OCI-LY7 (cell line): ENCODE data around the gene MOK. TPM values are rescaled to one million over a fixed set of nuclear protein-coding genes. Genes with fewer than 3 reads are reported as not detected.

ENCODE experiments used
- BruUV-seq: library from RNA; stranded (reverse); fragments of 400-500 nt; replicated peaks from 2 replicates; lab custom pipeline; 2021; lab: Mats Ljungman, UMichigan
- CTCF ChIA-PET: fragments of 300-600 bp; sonication (Branson Sonifier 250); formaldehyde crosslinking; loops from one replicate; lab custom pipeline; 2022; ENCODE audit warnings: antibody characterized with exemption; ENCODE audit not compliant: unreplicated experiment; lab: Charles Lee
- POLR2A ChIA-PET: fragments of 300-600 bp; sonication (Branson Sonifier 250); formaldehyde crosslinking; loops from one replicate; lab custom pipeline; 2022; ENCODE audit warnings: antibody characterized with exemption; lab: Charles Lee
- DNase-seq: peaks from one replicate; pipeline ENCODE4 v3.0.0-alpha.2; 2015; ENCODE audit warnings: low spot score
- H2AFZ ChIP-seq: fragments of 200-600 bp; sonication (generic), shearing (Covaris generic); 2 replicates; pipeline ENCODE4 v1.6.1; 2014; ENCODE audit warnings: mild to moderate bottlenecking, antibody characterized with exemption, low read length, moderate library complexity
- H3K27ac ChIP-seq: fragments of 200-600 bp; sonication (generic); 2 replicates; pipeline ENCODE4 v1.5.1; 2014; ENCODE audit warnings: mixed run types, low read depth, mild to moderate bottlenecking, moderate library complexity, low read length, inconsistent platforms; ENCODE audit not compliant: poor library complexity, severe bottlenecking
- H3K36me3 ChIP-seq: fragments of 200-600 bp; sonication (generic); 2 replicates; pipeline ENCODE4 v1.6.1; 2014; ENCODE audit warnings: mild to moderate bottlenecking, antibody characterized with exemption, low read length, moderate library complexity, mixed read lengths; ENCODE audit not compliant: insufficient read depth
- H3K4me1 ChIP-seq: fragments of 200-600 bp; sonication (generic); 2 replicates; pipeline ENCODE4 v1.5.1; 2014; ENCODE audit warnings: mild to moderate bottlenecking, low read length; ENCODE audit not compliant: insufficient read depth, poor library complexity, severe bottlenecking
- H3K4me2 ChIP-seq: fragments of 200-600 bp; sonication (generic); 2 replicates; pipeline ENCODE4 v1.6.1; 2014; ENCODE audit warnings: mild to moderate bottlenecking, low read length
- H3K4me3 ChIP-seq: fragments of 200-600 bp; sonication (generic); 2 replicates; pipeline ENCODE4 v1.5.1; 2014; ENCODE audit warnings: mild to moderate bottlenecking, low read depth, low read length; ENCODE audit not compliant: poor library complexity, severe bottlenecking
- H3K79me2 ChIP-seq: fragments of 200-600 bp; sonication (generic); 2 replicates; pipeline ENCODE4 v1.6.1; 2016; ENCODE audit warnings: low read depth, mild to moderate bottlenecking, low read length, moderate library complexity, mixed read lengths; ENCODE audit not compliant: insufficient read depth
- H3K9me2 ChIP-seq: fragments of 200-600 bp; sonication (generic); 2 replicates; pipeline ENCODE4 v1.6.1; 2016; ENCODE audit warnings: mild to moderate bottlenecking, low read length, mixed read lengths; ENCODE audit not compliant: insufficient read depth
- H3K9me3 ChIP-seq: fragments of 200-600 bp; sonication (generic); 2 replicates; pipeline ENCODE4 v1.6.1; 2014; ENCODE audit warnings: mild to moderate bottlenecking, mixed run types, low read length, mixed read lengths
- H4K20me1 ChIP-seq: fragments of 200-600 bp; sonication (generic); 2 replicates; pipeline ENCODE4 v1.6.1; 2014; ENCODE audit warnings: mild to moderate bottlenecking, antibody characterized with exemption, low read length, moderate library complexity, mixed read lengths; ENCODE audit not compliant: insufficient read depth
- EZH2phosphoT487 ChIP-seq: fragments of 200-600 bp; sonication (generic); IDR thresholded peaks from 2 replicates; pipeline ENCODE4 v1.6.1; 2018; ENCODE audit warnings: low read depth, borderline replicate concordance, mild to moderate bottlenecking, mixed run types, antibody characterized with exemption, low read length, moderate library complexity, mixed read lengths
- intact Hi-C: fragments of 100-400 bp; cut with micrococcal nuclease; formaldehyde crosslinking; loops from one replicate; pipeline ENCODE4 v1.10.0; 2022; ENCODE audit not compliant: unreplicated experiment
- total RNA-seq, 2 experiments: library from RNA; depleted of rRNA in 1 of 2; stranded (reverse); fragments of >200 nt in 1 of 2; shearing (Covaris generic) in 1 of 2; gene quantifications; 2 replicates each; pipeline ENCODE4 v1.2.3, GENCODE V29; 2014 to 2022
- TF ChIP-seq, protein P1 (sequence below): fragments of 200-600 bp; sonication (generic); conservative IDR thresholded peaks from 2 replicates; pipeline ENCODE4 v1.5.1; 2014; ENCODE audit warnings: mild to moderate bottlenecking, antibody characterized with exemption, low read length, moderate library complexity, mixed read lengths

Gene MOK
- total RNA-seq, 2 experiments from 2014 or later, result 2.2 to 4.0 TPM

DNA sequence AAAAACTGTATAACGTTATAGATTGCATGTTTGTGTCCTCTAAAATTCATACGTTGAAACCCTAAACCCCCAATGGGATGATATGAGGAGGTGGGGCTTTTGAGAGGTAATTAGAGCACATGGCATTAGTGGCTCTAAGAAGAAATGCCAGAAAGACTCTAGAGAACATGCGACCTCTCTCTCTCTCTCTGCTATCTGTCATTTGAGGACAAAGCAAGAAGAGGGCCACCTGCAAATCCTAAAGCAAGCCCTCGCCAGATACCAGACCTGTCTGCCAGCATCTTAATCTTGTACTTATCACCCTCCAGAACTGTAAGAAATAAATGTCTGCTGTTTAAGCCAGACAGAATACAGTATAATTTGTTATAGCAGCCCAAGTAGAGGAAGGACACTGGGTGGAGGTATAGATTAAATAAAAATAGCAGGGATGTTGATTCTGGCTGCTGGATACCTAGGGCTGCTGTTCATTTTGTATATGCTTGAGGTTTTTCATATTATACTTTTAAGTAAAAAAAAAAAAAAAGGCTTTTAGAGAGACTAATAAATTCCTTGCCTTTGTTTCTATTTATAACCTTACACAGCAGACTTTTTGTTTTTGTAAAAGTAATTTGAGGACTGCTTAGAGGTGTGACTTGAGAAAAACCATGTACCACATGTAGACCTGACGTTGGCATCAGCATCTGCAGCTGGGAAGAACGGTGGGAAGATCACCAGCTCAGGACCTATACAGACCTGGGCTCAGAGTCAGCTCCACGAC, 26.9 kb downstream of the MOK start:
- intact Hi-C loops, result no loop called here
- ChIA-PET POLR2A (interaction anchor here (0.6 to 0.7 kb wide), 2 partner anchors 12 to 36 kb away, joined by 3 to 4 read pairs; no protein-coding TSS in a partner anchor), CTCF (no interaction called here)
- Histone ChIP-seq H3K4me3 (no peak overlapping the region), H3K9me3 (no peaks in the 10 kb centered on the region), H3K79me2 (no peaks in the 10 kb centered on the region), H2AFZ (no peak overlapping the region), H3K4me2 (no peak overlapping the region), H3K27ac (no peak overlapping the region), H3K36me3 (no peaks in the 10 kb centered on the region), H3K9me2 (no peaks in the 10 kb centered on the region), H4K20me1 (no peaks in the 10 kb centered on the region), H3K4me1 (no peaks in the 10 kb centered on the region)
- DNase-seq, result no peak
- BruUV-seq, result no TSS peak
- no peak for TF ChIP-seq EZH2phosphoT487

DNA sequence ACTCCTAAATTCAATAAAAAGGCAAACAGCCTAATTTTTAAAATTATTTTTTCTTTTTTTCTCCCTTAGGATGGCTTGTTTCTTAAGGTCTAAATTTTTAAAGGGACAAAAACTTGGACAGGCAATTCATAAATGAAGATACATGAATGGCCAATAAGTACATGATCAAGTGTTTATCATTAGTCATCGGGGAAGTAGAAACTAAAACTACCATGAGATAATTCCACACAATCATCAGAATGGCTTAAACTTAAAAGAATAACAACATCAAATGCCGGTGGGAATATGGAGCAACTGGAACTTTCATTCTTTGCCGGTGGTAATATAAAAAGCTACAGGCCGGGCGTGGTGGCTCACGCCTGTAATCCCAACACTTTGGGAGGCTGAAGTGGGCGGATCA, 29.1 kb downstream of the MOK start:
- no peaks in the 10 kb centered on the region for H3K36me3 ChIP-seq
- no peak overlapping the region for H2AFZ ChIP-seq
- H3K9me2 ChIP-seq, result no peaks in the 10 kb centered on the region
- no peak overlapping the region for H3K4me2 ChIP-seq
- ChIA-PET POLR2A (no interaction called here), CTCF (no interaction called here)
- TF ChIP-seq EZH2phosphoT487, result no peak
- TF ChIP-seq, protein P1, sequence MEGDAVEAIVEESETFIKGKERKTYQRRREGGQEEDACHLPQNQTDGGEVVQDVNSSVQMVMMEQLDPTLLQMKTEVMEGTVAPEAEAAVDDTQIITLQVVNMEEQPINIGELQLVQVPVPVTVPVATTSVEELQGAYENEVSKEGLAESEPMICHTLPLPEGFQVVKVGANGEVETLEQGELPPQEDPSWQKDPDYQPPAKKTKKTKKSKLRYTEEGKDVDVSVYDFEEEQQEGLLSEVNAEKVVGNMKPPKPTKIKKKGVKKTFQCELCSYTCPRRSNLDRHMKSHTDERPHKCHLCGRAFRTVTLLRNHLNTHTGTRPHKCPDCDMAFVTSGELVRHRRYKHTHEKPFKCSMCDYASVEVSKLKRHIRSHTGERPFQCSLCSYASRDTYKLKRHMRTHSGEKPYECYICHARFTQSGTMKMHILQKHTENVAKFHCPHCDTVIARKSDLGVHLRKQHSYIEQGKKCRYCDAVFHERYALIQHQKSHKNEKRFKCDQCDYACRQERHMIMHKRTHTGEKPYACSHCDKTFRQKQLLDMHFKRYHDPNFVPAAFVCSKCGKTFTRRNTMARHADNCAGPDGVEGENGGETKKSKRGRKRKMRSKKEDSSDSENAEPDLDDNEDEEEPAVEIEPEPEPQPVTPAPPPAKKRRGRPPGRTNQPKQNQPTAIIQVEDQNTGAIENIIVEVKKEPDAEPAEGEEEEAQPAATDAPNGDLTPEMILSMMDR, result no peak
- BruUV-seq, result no TSS peak
- intact Hi-C loops, result no loop called here
- no peaks in the 10 kb centered on the region for H3K9me3 ChIP-seq
- H3K27ac ChIP-seq, result no peak overlapping the region
- no peak for DNase-seq
- H3K79me2 ChIP-seq, result no peaks in the 10 kb centered on the region
- no peaks in the 10 kb centered on the region for H3K4me1 ChIP-seq
- H3K4me3 ChIP-seq, result no peak overlapping the region
- no peaks in the 10 kb centered on the region for H4K20me1 ChIP-seq

DNA sequence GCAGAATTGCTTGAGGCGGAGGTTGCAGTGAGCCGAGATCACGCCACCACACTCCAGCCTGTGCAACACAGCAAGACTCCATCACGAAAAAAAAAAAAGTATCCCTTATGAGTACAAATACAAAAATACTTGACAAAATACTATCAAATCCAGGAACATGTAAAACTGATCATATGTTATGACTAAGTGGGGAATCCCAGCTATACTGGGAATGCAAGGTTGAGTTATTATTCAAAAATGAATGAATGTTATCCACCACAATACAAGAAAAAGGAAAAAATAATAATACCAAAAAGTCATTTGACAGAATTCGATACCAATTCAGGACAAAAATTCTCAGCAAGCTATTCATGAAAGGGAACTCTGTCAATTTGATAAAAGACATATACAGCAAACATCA, 32.6 kb downstream of the MOK start:
- ChIA-PET POLR2A (no interaction called here), CTCF (no interaction called here)
- BruUV-seq, result no TSS peak
- H3K27ac ChIP-seq, result no peak overlapping the region
- H2AFZ ChIP-seq, result no peak overlapping the region
- H3K9me3 ChIP-seq, result no peaks in the 10 kb centered on the region
- H3K4me1 ChIP-seq, result no peaks in the 10 kb centered on the region
- H4K20me1 ChIP-seq, result no peaks in the 10 kb centered on the region
- no peaks in the 10 kb centered on the region for H3K79me2 ChIP-seq
- TF ChIP-seq, protein P1, result no peak
- no peak for TF ChIP-seq EZH2phosphoT487
- DNase-seq, result no peak
- H3K36me3 ChIP-seq, result no peaks in the 10 kb centered on the region
- H3K4me2 ChIP-seq, result no peak overlapping the region
- H3K9me2 ChIP-seq, result no peaks in the 10 kb centered on the region
- intact Hi-C loops, result no loop called here
- H3K4me3 ChIP-seq, result no peak overlapping the region
